SH-SY5Y (cell line): Measurements from ENCODE around the gene RAVER2.

Experiments
- GATA2 ChIP-seq: IDR thresholded peaks from 2 replicates; pipeline ENCODE4 v1.6.1; 2011; ENCODE audit warnings: mild to moderate bottlenecking, low read depth, low read length
- GATA3 ChIP-seq: IDR thresholded peaks from 2 replicates; pipeline ENCODE4 v1.6.1; 2011; ENCODE audit warnings: low read depth, mild to moderate bottlenecking, low read length, moderate library complexity

DNA sequence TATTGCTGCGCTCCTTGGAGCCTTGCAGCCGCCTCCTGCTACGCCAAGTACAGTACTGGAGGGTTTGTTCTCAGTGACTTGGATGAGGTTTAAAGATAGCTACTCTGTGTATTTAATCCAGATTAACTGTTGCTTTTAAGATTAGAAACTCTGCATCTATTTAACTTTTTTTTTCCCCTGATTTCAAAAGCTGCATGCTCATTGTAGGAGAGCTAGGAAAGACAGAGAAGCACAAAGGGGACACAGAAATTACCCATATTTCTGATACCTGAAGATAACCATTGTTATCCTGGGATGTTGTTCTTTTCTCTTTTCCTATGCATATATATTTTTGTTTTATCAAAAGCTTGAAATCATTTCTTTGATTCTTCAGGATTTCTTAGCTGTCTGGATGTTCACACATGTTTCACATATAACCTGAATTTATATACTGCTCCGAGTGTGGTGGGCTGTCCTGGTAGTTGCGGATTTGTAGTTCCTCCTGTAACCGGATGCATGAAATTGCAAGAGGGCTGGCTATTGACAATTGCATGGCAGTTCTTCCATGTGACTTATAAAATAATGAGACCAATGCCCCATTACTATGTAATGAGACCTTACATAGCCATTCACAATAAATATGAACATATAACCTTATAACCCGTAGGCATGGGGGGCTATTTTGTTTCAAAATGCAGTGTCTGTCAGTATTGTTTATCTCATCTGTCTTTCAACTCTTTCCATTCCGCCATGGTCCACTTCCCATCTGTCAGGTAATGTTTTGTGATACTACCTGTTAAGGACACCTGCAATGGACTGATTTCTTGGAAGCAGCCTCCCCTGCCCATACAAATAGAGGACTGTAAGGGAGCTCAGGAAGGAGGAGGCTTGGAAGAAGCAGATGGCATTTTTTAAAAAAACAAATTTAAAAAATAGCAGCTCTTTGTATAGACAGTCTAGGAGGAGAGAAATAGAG is 1.4 kb downstream of the RAVER2 start:
- no peak for TF ChIP-seq GATA3
- TF ChIP-seq GATA2: no peak
